ENCODE data around the gene USP35. TPM values are rescaled to one million over a fixed set of nuclear protein-coding genes. Genes with fewer than 3 reads are reported as not detected.
A peak's percentile ranks its signal among the peaks of the same experiment; 100 is the strongest.
"Not testable (repeated sequence)": the region's sequence is repeated elsewhere in the genome, so short reads cannot be mapped to it uniquely, and the experiment has no call there.

The USP35 gene
- total and polyA plus RNA-seq, 12 donors = 13.6 to 75.9 (median 32.1) TPM

GRCh38 chr11:78219493-78220217, 30.9 kb downstream of the USP35 start:
- no peak for TF ChIP-seq CTCF (IDR thresholded peaks at IDR 0.05)
- no peak for TF ChIP-seq POLR2A (IDR thresholded peaks at IDR 0.05)
- WGBS, 4 donors = 86 to 91% (median 89%) methylated on average over 6 to 7 of the region's 7 CpGs
- Histone ChIP-seq H3K9me3 (replicated peaks in 1 of 3) (no peaks in the 10 kb centered on the region), H3K4me1 (replicated peaks in 1 of 2) (no peaks in the 10 kb centered on the region), H3K36me3 (replicated peaks in 1 of 2) (peaks cover 0 to 88% of the 10 kb centered on the region in 2 donors), H3K27ac (no peak overlapping the region), H3K4me3 (no peak overlapping the region), H3K27me3 (no peaks in the 10 kb centered on the region)
- DNase-seq = peak in 4 of 7 donors; percentile 3 to 35 (median 14)
- intact Hi-C loops (cut with DNase I) = loop anchor here in 1 of 2 donors (10.0 kb wide), 1 partner anchor 345 kb away; no protein-coding TSS in a partner anchor

- H3K4me3 ChIP-seq = no peak overlapping the region
- DNase-seq = peak in 2 of 7 donors; percentile 10 to 24
- 93 to 100% (median 94%) methylated on average over 7 to 14 of the region's 14 CpGs for WGBS, 4 donors
- no peak overlapping the region for H3K27ac ChIP-seq
- no peaks in the 10 kb centered on the region for H3K9me3 ChIP-seq (replicated peaks in 1 of 3)
- peaks cover 0 to 88% of the 10 kb centered on the region in 2 donors for H3K36me3 ChIP-seq (replicated peaks in 1 of 2)
- H3K27me3 ChIP-seq = no peaks in the 10 kb centered on the region
- TF ChIP-seq CTCF (IDR thresholded peaks at IDR 0.05) (no peak), POLR2A (IDR thresholded peaks at IDR 0.05) (no peak)
- intact Hi-C loops (cut with DNase I) = no loop called here
- H3K4me1 ChIP-seq (replicated peaks in 1 of 2) = no peaks in the 10 kb centered on the region
Measured at GRCh38 chr11:78220218-78221157, 31.8 kb downstream of the USP35 start.

GRCh38 chr11:78221396-78222315, 32.9 kb downstream of the USP35 start:
- H3K27me3 ChIP-seq = no peaks in the 10 kb centered on the region
- no peaks in the 10 kb centered on the region for H3K9me3 ChIP-seq (replicated peaks in 1 of 3)
- intact Hi-C loops (cut with DNase I) = no loop called here
- TF ChIP-seq CTCF (IDR thresholded peaks at IDR 0.05) = no peak
- TF ChIP-seq POLR2A (IDR thresholded peaks at IDR 0.05) = no peak
- H3K36me3 ChIP-seq (replicated peaks in 1 of 2) = peaks cover 0 to 88% of the 10 kb centered on the region in 2 donors
- 83 to 92% (median 87%) methylated on average over 13 of the region's 13 CpGs for WGBS, 4 donors
- no peak overlapping the region for H3K27ac ChIP-seq
- DNase-seq = peak in 3 of 7 donors; percentile 11 to 49 (median 14)
- H3K4me1 ChIP-seq (replicated peaks in 1 of 2) = peaks cover 0 to 4% of the 10 kb centered on the region in 2 donors
- H3K4me3 ChIP-seq = no peak overlapping the region

GRCh38 chr11:78222726-78223125, 34.0 kb downstream of the USP35 start:
- H3K4me3 ChIP-seq; H3K9me3 ChIP-seq (replicated peaks in 1 of 3); H3K4me1 ChIP-seq (replicated peaks in 1 of 2); H3K27me3 ChIP-seq; H3K27ac ChIP-seq; intact Hi-C loops (cut with DNase I): not testable (repeated sequence)
- peak in 2 of 7 donors; percentile 21 to 53 for DNase-seq
- 85 to 91% (median 85%) methylated on average over 10 of the region's 10 CpGs for whole genome bisulfite sequencing, 4 donors
- peaks cover 0 to 82% of the 10 kb centered on the region in 2 donors for H3K36me3 ChIP-seq (replicated peaks in 1 of 2)

Data from adrenal gland (tissue), 12 donors.